Astrocyte of the cerebellum (primary cell): ENCODE results near the gene SF1.

Experiments
- DNase-seq: peaks from one replicate; pipeline ENCODE4 v3.0.0-alpha.2; 2011; ENCODE audit warnings: low read depth
- H3K4me3 ChIP-seq: 2 replicates; pipeline ENCODE4 v1.5.1; 2011; ENCODE audit warnings: mild to moderate bottlenecking, low read depth, low read length, moderate library complexity
- in situ Hi-C: cut with HindIII; loops from 2 replicates; pipeline ENCODE4 v1.10.0; 2017; ENCODE audit warnings: low sequenced_read_pairs
- TF ChIP-seq, protein P1 (sequence below): IDR thresholded peaks from 2 replicates; pipeline ENCODE4 v1.5.1; 2012; ENCODE audit warnings: low read length, low read depth, moderate library complexity, mild to moderate bottlenecking; ENCODE audit errors: missing control alignments

The SF1 gene

DNA sequence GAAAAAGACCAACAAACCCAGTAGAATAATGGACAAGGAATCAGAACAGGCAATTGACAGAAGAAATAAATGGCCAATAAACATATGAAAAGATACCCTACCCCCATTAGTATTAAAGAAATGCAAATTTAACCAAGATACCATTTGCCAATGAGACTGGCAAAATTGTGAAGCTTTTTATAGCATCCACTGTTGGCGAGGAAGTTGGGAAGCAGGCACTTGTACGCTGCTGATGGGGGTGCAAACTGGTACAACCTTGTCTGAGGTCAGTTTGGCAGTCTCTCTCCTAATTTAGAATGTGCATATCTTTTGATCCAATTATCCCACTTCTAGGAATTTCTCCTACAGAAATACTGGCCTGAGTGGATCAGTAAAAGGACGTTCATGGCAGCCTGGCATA, 46.7 kb downstream of the SF1 start:
- TF ChIP-seq, protein P1, sequence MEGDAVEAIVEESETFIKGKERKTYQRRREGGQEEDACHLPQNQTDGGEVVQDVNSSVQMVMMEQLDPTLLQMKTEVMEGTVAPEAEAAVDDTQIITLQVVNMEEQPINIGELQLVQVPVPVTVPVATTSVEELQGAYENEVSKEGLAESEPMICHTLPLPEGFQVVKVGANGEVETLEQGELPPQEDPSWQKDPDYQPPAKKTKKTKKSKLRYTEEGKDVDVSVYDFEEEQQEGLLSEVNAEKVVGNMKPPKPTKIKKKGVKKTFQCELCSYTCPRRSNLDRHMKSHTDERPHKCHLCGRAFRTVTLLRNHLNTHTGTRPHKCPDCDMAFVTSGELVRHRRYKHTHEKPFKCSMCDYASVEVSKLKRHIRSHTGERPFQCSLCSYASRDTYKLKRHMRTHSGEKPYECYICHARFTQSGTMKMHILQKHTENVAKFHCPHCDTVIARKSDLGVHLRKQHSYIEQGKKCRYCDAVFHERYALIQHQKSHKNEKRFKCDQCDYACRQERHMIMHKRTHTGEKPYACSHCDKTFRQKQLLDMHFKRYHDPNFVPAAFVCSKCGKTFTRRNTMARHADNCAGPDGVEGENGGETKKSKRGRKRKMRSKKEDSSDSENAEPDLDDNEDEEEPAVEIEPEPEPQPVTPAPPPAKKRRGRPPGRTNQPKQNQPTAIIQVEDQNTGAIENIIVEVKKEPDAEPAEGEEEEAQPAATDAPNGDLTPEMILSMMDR: no peak

DNA sequence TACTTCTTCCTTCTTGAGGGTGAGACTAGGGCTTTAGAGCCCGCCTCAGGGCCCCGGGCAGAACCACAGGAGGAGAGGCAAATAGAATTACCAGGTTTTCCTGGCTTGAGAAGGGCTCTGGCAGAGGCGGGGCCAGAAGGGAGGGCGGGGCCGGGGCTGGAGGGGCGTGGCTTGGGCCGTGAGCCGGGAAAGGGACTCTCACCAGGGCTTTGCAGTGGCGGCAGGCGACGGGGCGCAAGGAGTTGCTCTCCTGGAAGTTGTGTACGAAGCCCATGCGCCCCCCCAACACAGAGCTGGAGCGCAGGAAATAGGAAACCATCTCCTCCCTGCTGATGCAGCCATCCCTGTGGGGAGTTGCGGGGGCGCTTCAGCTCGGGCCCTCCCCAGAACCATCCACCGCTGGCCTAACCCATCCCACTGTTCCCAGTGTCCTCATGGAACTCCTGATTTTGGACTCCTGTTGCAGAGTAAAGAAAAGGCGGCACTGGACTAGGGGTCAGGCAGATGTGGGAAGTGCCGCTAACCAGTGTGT, 48.4 kb downstream of the SF1 start:
- TF ChIP-seq, protein P1: no peak
- no peak overlapping the region for H3K4me3 ChIP-seq
- in situ Hi-C loops: no loop called here
- DNase-seq: no peak

More for the DNA sequence above, 46.7 kb downstream of the SF1 start:
- no peak overlapping the region for H3K4me3 ChIP-seq
- in situ Hi-C loops: no loop called here
- DNase-seq: no peak

DNA sequence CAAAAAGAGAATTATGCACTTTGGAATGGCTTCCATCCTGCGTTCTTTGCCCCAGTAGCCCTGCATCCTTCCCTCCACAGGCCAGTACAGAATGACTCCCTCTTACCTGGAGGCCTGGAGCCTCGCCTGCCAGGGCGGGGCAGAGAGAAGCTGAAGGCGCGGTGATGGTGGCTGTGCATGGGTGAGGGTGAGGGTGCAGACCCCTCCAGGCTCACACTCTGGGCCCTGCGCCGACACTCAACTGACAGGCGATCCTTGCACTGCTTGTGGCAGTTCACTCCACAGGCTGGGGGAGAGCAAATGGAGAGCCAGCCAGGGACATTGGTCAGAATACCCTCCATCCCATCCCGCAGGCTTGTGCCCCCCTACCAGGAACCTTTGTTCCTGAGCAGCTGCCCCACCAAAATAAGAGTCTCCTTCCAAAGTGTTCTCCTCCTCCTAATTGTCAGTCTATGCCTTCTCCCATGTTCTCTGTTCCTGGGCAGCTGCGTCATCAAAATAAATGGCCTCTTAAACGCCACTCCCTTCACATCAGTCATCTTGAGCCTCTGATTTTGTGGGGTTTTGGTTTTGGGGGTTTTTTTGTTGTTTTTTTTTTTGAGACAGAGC, 49.5 kb downstream of the SF1 start:
- DNase-seq: no peak
- H3K4me3 ChIP-seq: no peak overlapping the region
- in situ Hi-C loops: no loop called here
- TF ChIP-seq, protein P1: no peak

DNA sequence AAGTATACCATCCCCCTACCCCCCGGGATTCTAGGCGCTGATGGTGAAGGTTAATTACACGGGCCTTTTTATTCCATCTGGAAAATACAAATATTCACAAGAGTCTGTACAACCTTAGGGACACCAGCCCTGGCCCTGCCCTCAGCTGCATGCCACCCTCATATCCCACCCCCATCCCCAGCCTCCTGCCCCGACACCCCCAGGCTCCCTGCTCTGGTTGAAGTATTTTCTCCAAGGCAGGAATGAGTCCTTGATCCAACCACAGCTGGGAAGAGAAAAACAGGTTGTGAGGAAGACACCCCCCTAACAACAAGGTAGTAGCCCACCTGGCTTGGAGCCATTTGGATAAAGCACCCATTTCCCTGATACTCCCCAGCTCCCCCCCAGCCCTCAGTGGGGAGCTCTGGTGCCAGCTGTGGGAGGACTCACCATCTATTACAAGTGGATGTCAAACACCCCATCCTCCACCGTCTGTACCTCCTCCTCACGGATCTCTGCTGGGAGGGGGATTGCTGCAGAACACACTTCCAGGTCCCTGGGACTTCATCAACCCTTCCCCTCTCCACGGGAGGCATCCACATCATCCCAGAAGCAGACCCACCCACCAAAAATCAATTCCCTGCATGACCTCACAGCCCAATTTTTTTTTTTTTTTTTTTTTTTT, 51.3 kb downstream of the SF1 start:
- no peak for DNase-seq
- TF ChIP-seq, protein P1: no peak
- H3K4me3 ChIP-seq: no peak overlapping the region
- in situ Hi-C loops: no loop called here

DNA sequence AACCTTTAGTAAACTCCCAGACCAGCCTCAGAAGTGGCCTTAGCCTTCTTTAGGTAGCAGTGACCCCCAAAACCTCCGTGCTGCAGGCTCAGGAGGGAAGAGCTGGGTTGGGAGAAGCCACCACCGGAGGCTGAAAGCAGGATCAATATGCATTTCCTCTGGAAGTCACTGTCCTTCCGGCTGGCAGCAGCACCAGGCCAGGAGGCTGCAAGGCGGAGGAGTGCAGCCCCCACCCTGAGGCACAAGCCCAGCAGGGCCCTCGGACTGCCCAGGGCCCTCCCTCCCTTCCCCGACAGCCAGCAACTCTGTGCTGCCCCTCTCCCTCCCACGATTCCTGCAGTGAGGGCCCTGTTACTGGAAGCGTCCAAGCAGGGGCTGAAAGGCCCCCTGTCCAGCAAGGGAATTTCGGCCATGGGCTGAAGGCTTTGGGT, 52.1 kb downstream of the SF1 start:
- TF ChIP-seq, protein P1: no peak
- no peak for DNase-seq
- in situ Hi-C loops: no loop called here
- no peak overlapping the region for H3K4me3 ChIP-seq

DNA sequence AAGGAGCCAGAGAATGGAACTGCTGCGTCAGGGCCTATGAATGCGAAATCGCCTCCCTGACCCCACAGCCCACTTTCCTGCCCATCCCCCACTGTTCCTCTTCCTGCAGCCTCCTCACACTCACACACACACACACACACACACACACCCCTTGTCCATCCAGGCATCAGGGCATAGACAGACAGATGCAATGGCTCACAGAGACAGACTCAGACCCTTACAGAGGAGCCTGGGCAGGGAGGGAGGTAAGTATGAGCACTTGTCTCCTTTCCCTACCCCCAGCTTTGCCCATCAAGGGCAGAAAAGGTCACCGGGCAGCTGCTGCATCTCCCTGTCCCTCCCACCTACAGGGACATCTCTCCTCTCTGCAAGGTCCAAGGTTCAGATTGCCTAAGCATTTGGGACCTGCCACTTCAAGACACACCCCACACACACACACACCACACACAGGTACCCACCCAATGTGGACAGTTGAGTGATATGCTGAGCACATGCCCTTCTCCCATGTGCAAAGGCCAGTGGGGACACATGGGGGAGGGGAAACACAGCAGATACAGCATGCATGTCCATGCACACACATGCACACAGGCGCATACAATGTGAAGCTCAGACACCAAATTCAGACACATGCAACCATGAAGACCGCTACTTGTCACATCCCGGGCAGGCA, 53.3 kb downstream of the SF1 start:
- no peak for DNase-seq
- no peak overlapping the region for H3K4me3 ChIP-seq
- TF ChIP-seq, protein P1: no peak
- in situ Hi-C loops: no loop called here
